Progenitor cell of endocrine pancreas (in vitro differentiated cells): ENCODE measurements around the gene CLDND2. TPM values are rescaled to one million over a fixed set of nuclear protein-coding genes. Genes with fewer than 3 reads are reported as not detected.
A peak's percentile ranks its signal among the peaks of the same experiment; 100 is the strongest.

Source experiments
- DNase-seq: peaks from one replicate; pipeline ENCODE4 v3.0.0; 2021; ENCODE audit warnings: low spot score; ENCODE audit not compliant: unreplicated experiment
- H3K27ac Mint-ChIP-seq: 2 replicates; pipeline ENCODE4 v1.8.0; 2021; ENCODE audit warnings: mild to moderate bottlenecking, moderate library complexity, mixed read lengths
- H3K27me3 Mint-ChIP-seq: 2 replicates; pipeline ENCODE4 v1.8.0; 2021; ENCODE audit warnings: mixed read lengths
- H3K36me3 Mint-ChIP-seq: 2 replicates; pipeline ENCODE4 v1.8.0; 2022; ENCODE audit warnings: mixed read lengths; ENCODE audit not compliant: insufficient read depth
- H3K4me1 Mint-ChIP-seq: 2 replicates; pipeline ENCODE4 v1.8.0; 2021; ENCODE audit warnings: low read depth, mixed read lengths
- H3K4me3 Mint-ChIP-seq: 2 replicates; pipeline ENCODE4 v1.8.0; 2021; ENCODE audit warnings: low read depth, mild to moderate bottlenecking, moderate library complexity, mixed read lengths
- H3K9me3 Mint-ChIP-seq: 2 replicates; pipeline ENCODE4 v1.8.0; 2021; ENCODE audit warnings: low read depth, mixed read lengths
- CTCF ChIP-seq: fragments of 200-600 bp; sonication (generic); IDR thresholded peaks from one replicate; pipeline ENCODE4 v1.5.0; 2021; ENCODE audit warnings: antibody characterized with exemption, mild to moderate bottlenecking; ENCODE audit not compliant: unreplicated experiment
- total RNA-seq: library from RNA; stranded (reverse); gene quantifications from 2 replicates; pipeline ENCODE4 v1.2.1, GENCODE V29; 2021

The CLDND2 gene
- total RNA-seq, 1 donor from 2014 or later, result 1.4 TPM

GRCh38 chr19:51323481-51324166 is 45.2 kb downstream of the CLDND2 start:
- Mint-ChIP-seq H3K4me1 (peaks cover 5% of the 10 kb centered on the region), H3K36me3 (peaks cover 16% of the 10 kb centered on the region), H3K9me3 (no peaks in the 10 kb centered on the region), H3K4me3 (no peak overlapping the region), H3K27ac (no peak overlapping the region), H3K27me3 (no peaks in the 10 kb centered on the region)
- TF ChIP-seq CTCF, result no peak
- no peak for DNase-seq

GRCh38 chr19:51321799-51322198 is 47.0 kb downstream of the CLDND2 start:
- no peaks in the 10 kb centered on the region for H3K9me3 Mint-ChIP-seq
- TF ChIP-seq CTCF, result no peak
- H3K36me3 Mint-ChIP-seq, result peaks cover 15% of the 10 kb centered on the region
- H3K4me3 Mint-ChIP-seq, result no peak overlapping the region
- no peak overlapping the region for H3K27ac Mint-ChIP-seq
- H3K27me3 Mint-ChIP-seq, result no peaks in the 10 kb centered on the region
- no peak for DNase-seq
- H3K4me1 Mint-ChIP-seq, result peaks cover 4% of the 10 kb centered on the region

GRCh38 chr19:51320280-51320657 is 48.5 kb downstream of the CLDND2 start:
- Mint-ChIP-seq H3K36me3 (peaks cover 9% of the 10 kb centered on the region), H3K4me1 (peaks cover 4% of the 10 kb centered on the region), H3K27me3 (no peaks in the 10 kb centered on the region), H3K9me3 (no peaks in the 10 kb centered on the region), H3K4me3 (no peak overlapping the region), H3K27ac (no peak overlapping the region)
- TF ChIP-seq CTCF, result no peak
- no peak for DNase-seq

GRCh38 chr19:51319649-51320279 is 49.0 kb downstream of the CLDND2 start:
- DNase-seq, result no peak
- Mint-ChIP-seq H3K27me3 (no peaks in the 10 kb centered on the region), H3K27ac (no peak overlapping the region), H3K4me3 (no peak overlapping the region), H3K36me3 (peaks cover 10% of the 10 kb centered on the region), H3K4me1 (peaks cover 4% of the 10 kb centered on the region), H3K9me3 (no peaks in the 10 kb centered on the region)
- TF ChIP-seq CTCF, result no peak

GRCh38 chr19:51318687-51319648 is 49.8 kb downstream of the CLDND2 start:
- DNase-seq, result no peak
- peak overlapping the region; percentile 54 for H3K27ac Mint-ChIP-seq
- no peaks in the 10 kb centered on the region for H3K9me3 Mint-ChIP-seq
- H3K27me3 Mint-ChIP-seq, result no peaks in the 10 kb centered on the region
- peaks cover 4% of the 10 kb centered on the region for H3K4me1 Mint-ChIP-seq
- no peak overlapping the region for H3K4me3 Mint-ChIP-seq
- peaks cover 8% of the 10 kb centered on the region for H3K36me3 Mint-ChIP-seq
- no peak for TF ChIP-seq CTCF
